Upper lobe of left lung (tissue), 6 donors: ENCODE measurements around the gene FBXL17. TPM values are rescaled to one million over a fixed set of nuclear protein-coding genes. Genes with fewer than 3 reads are reported as not detected.
"Not testable (repeated sequence)": the region's sequence is repeated elsewhere in the genome, so short reads cannot be mapped to it uniquely, and the experiment has no call there.

Experiments
- ATAC-seq, 2 donors: fragments of 200-7000 bp; cut with Tn5 transposase; one replicate each; pipeline ENCODE4 v1.9.1; 2022; ENCODE audit warnings: mild to moderate bottlenecking in 2 of 2, moderate library complexity in 2 of 2; ENCODE audit not compliant: low FRiP score in 2 of 2
- DNase-seq, 2 donors: peaks; one replicate each; pipeline ENCODE4 v3.0.0-alpha.2; 2019 to 2020
- H3K27ac ChIP-seq, 4 donors: fragments of 200-600 bp; sonication (generic); one replicate each; pipeline ENCODE4 v1.5.1; 2016 to 2019
- H3K27me3 ChIP-seq, 4 donors: fragments of 200-600 bp; sonication (generic); one replicate each; pipeline ENCODE4 v1.5.1; 2017 to 2019
- H3K36me3 ChIP-seq, 4 donors: fragments of 200-600 bp; sonication (generic); one replicate each; pipeline ENCODE4 v1.5.1; 2016 to 2019
- H3K4me1 ChIP-seq, 4 donors: fragments of 200-600 bp; sonication (generic); one replicate each; pipeline ENCODE4 v1.5.1; 2018 to 2019
- H3K4me3 ChIP-seq, 4 donors: fragments of 200-600 bp; sonication (generic); one replicate each; pipeline ENCODE4 v1.5.1; 2017 to 2019; ENCODE audit warnings: mild to moderate bottlenecking in 2 of 4, moderate library complexity in 1 of 4
- H3K9me3 ChIP-seq, 4 donors: fragments of 200-600 bp; sonication (generic); one replicate each; pipeline ENCODE4 v1.5.1; 2018 to 2019
- EP300 ChIP-seq, 4 donors: sonication (generic); formaldehyde crosslinking; IDR thresholded peaks; one replicate each; pipeline ENCODE4 v1.5.1; 2017; ENCODE audit warnings: antibody characterized with exemption in 4 of 4, control low read depth in 2 of 4
- POLR2A ChIP-seq, 4 donors: fragments of 450-650 bp; IDR thresholded peaks; one replicate each; pipeline ENCODE4 v1.5.1; 2016 to 2017; ENCODE audit warnings: antibody characterized with exemption in 4 of 4, mild to moderate bottlenecking in 2 of 4
- POLR2AphosphoS5 ChIP-seq, 2 donors: sonication (generic); formaldehyde crosslinking; IDR thresholded peaks; one replicate each; pipeline ENCODE4 v1.5.1; 2017; ENCODE audit warnings: antibody characterized with exemption in 2 of 2
- WGBS, 2 donors: methylation state at CpG; one replicate each; pipeline ENCODE4 v1.1.5; 2017 to 2018; 5-methylcytosine and 5-hydroxymethylcytosine counted together
- total RNA-seq, 6 donors: library from RNA; depleted of rRNA in 4 of 6; stranded (reverse); fragments of >200 nt in 4 of 6; gene quantifications; one replicate each; pipeline versions ENCODE4 v1.1.0 to v1.2.1, GENCODE V29; 2016 to 2021
- TF ChIP-seq, protein P1 (sequence below), 6 experiments: fragments of 450-650 bp in 4 of 6; fragments of 200-600 bp in 2 of 6; sonication (generic) in 2 of 6; IDR thresholded peaks; one replicate each; pipeline ENCODE4 v1.5.1; 2016 to 2019; ENCODE audit warnings: antibody characterized with exemption in 6 of 6
- donor health status: DM: no; HTN: no; CAD: no; lungs with moderate emphysema.
- donor health status: DM: no; HTN: yes; CAD: no; lungs with severe emphysema.

The FBXL17 gene
- total RNA-seq, 6 donors from 2014 or later = 10.0 to 47.1 (median 16.9) TPM

- H3K4me3 ChIP-seq = no peak overlapping the region
- H3K9me3 ChIP-seq = peaks cover 0 to 5% (median 1%) of the 10 kb centered on the region in 4 donors
- no peaks in the 10 kb centered on the region for H3K27me3 ChIP-seq
- no peak for TF ChIP-seq POLR2AphosphoS5 (IDR thresholded peaks at IDR 0.05)
- no peak for TF ChIP-seq POLR2A (IDR thresholded peaks at IDR 0.05)
- TF ChIP-seq, protein P1, sequence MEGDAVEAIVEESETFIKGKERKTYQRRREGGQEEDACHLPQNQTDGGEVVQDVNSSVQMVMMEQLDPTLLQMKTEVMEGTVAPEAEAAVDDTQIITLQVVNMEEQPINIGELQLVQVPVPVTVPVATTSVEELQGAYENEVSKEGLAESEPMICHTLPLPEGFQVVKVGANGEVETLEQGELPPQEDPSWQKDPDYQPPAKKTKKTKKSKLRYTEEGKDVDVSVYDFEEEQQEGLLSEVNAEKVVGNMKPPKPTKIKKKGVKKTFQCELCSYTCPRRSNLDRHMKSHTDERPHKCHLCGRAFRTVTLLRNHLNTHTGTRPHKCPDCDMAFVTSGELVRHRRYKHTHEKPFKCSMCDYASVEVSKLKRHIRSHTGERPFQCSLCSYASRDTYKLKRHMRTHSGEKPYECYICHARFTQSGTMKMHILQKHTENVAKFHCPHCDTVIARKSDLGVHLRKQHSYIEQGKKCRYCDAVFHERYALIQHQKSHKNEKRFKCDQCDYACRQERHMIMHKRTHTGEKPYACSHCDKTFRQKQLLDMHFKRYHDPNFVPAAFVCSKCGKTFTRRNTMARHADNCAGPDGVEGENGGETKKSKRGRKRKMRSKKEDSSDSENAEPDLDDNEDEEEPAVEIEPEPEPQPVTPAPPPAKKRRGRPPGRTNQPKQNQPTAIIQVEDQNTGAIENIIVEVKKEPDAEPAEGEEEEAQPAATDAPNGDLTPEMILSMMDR (IDR thresholded peaks at IDR 0.05) = no peak
- no peak for TF ChIP-seq EP300 (IDR thresholded peaks at IDR 0.05)
- no peaks in the 10 kb centered on the region for H3K4me1 ChIP-seq
- DNase-seq (no peak), ATAC-seq (no peak)
- H3K36me3 ChIP-seq = no peaks in the 10 kb centered on the region
- no peak overlapping the region for H3K27ac ChIP-seq
These were observed 100.8 kb downstream of the FBXL17 start for GRCh38 chr5:108280960-108281569.

DNA sequence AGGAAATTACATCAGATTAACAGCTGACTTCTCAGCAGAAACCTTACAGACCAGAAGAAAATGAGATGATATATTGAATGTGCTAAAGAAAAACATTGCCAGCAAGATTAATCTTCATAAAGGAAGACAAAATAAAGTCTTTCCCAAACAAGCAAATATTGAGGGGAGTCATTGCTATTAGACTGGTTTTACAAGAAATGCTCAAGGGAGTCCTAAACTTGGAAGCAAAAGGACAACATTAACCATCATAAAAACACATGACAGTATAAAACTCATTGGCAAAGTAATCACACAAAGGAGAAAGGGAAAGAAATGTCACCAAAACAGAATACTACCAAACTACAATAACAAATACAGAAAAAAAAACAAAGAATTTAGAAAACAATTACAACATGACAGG lies 101.7 kb downstream of the FBXL17 start:
- H3K36me3 ChIP-seq = no peaks in the 10 kb centered on the region
- no peaks in the 10 kb centered on the region for H3K4me1 ChIP-seq
- H3K9me3 ChIP-seq = peaks cover 0 to 5% (median 1%) of the 10 kb centered on the region in 4 donors
- ATAC-seq = no peak
- H3K27ac ChIP-seq = no peak overlapping the region
- no peak overlapping the region for H3K4me3 ChIP-seq
- no peak for TF ChIP-seq EP300 (IDR thresholded peaks at IDR 0.05)
- TF ChIP-seq, protein P1 (IDR thresholded peaks at IDR 0.05) = no peak
- no peak for TF ChIP-seq POLR2AphosphoS5 (IDR thresholded peaks at IDR 0.05)
- no peak for TF ChIP-seq POLR2A (IDR thresholded peaks at IDR 0.05)
- DNase-seq = no peak
- H3K27me3 ChIP-seq = no peaks in the 10 kb centered on the region

- H3K9me3 ChIP-seq = peaks cover 0 to 5% (median under 1%) of the 10 kb centered on the region in 4 donors
- no peaks in the 10 kb centered on the region for H3K4me1 ChIP-seq
- H3K36me3 ChIP-seq = no peaks in the 10 kb centered on the region
- DNase-seq (no peak), ATAC-seq (peak in 1 of 2 donors; percentile 37)
- TF ChIP-seq, protein P1 (IDR thresholded peaks at IDR 0.05) = no peak
- TF ChIP-seq POLR2A (IDR thresholded peaks at IDR 0.05) (no peak), EP300 (IDR thresholded peaks at IDR 0.05) (no peak), POLR2AphosphoS5 (IDR thresholded peaks at IDR 0.05) (no peak)
- WGBS, 2 donors = 96 to 100% methylated on average over 3 of the region's 3 CpGs
- no peaks in the 10 kb centered on the region for H3K27me3 ChIP-seq
- no peak overlapping the region for H3K4me3 ChIP-seq
- no peak overlapping the region for H3K27ac ChIP-seq
These were observed 103.3 kb downstream of the FBXL17 start for GRCh38 chr5:108278285-108279240.

DNA sequence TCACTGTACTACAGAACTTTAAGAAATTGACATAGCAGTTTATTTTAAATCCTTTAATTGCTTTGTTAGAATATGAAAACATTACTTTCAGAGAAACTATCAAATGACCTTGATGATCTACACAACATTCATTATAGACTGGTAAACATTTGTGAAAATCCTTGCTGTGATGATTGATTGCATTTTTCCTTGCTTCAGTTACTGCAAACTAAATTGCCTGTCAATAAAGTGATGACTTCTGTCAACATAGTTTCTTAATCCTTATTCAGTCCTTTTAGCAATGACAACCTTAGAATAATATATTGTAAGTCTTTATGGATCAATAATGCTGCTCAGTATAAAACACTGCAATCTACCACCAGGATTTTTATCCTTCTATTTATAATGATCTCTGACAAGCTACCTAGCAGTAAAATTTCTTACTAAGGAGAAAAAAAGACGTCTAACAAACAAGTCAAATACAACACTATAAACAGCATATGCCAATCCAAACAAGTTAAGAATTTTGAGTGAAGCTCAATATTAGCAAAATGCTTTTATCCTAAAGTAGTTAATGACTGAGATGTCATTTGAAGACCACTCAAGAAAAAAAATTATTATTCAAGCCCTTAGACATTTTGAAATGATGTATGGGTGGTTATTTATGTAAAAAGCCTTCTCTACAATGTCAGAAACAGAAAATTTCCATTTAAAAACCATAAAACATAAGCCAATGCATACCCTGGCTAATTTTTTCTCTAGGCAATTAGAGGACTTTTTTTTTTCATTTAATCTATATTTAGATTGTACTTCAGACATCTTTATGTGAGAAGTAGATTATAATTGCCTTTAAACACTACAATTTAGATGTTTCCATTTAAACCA lies 105.5 kb downstream of the FBXL17 start:
- Histone ChIP-seq H3K36me3 (no peaks in the 10 kb centered on the region), H3K4me3 (no peak overlapping the region), H3K27me3 (no peaks in the 10 kb centered on the region), H3K27ac (no peak overlapping the region), H3K4me1 (no peaks in the 10 kb centered on the region), H3K9me3 (no peaks in the 10 kb centered on the region)
- ATAC-seq = no peak
- 75 to 85% methylated on average over 1 of the region's 1 CpG for WGBS, 2 donors
- no peak for TF ChIP-seq POLR2AphosphoS5 (IDR thresholded peaks at IDR 0.05)
- TF ChIP-seq, protein P1 (IDR thresholded peaks at IDR 0.05) = no peak
- no peak for TF ChIP-seq POLR2A (IDR thresholded peaks at IDR 0.05)
- TF ChIP-seq EP300 (IDR thresholded peaks at IDR 0.05) = no peak
- no peak for DNase-seq

DNA sequence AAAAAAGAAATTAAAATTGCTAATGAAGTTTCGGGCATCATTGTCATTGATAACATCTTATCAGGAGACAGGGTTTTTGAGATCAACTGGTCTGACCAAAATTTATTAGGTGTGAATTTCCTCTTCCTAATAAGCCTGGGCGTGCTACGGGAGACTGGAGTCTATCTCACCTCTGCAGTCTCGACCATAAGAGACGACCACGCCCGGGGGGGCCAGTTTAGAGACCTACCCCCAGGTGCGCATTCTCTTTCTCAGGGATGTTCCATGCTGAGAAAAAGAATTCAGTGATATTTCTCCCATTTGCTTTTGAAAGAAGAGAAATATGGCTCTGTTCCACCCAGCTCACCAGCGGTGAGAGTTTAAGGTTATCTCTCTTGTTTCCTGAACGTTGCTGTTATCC lies 107.8 kb downstream of the FBXL17 start:
- 87 to 98% methylated on average over 10 of the region's 10 CpGs for WGBS, 2 donors
- DNase-seq, H3K36me3 ChIP-seq: not testable (repeated sequence)

More for the DNA sequence above, 107.8 kb downstream of the FBXL17 start:
- not testable (repeated sequence) for H3K4me3 ChIP-seq, ATAC-seq, H3K27me3 ChIP-seq, H3K27ac ChIP-seq, H3K4me1 ChIP-seq, H3K9me3 ChIP-seq
